ENCODE results near the gene PWP2. TPM values are rescaled to one million over a fixed set of nuclear protein-coding genes. Genes with fewer than 3 reads are reported as not detected.

PWP2 gene
- total and polyA plus RNA-seq, 2 donors: 2.2 to 12.7 TPM

- Histone ChIP-seq H3K27ac (ENCODE audit: low read depth in 1 of 2, low read length in 1 of 2) (peak overlapping the region in 1 of 2 donors; percentile 46), H3K36me3 (ENCODE audit: control insufficient read depth in 2 of 2, insufficient read depth in 2 of 2, low read length in 1 of 2) (peaks cover 68 to 86% of the 10 kb centered on the region in 2 donors), H3K9me3 (ENCODE audit: control insufficient read depth in 2 of 2, insufficient read depth in 1 of 2, low read length in 1 of 2) (no peaks in the 10 kb centered on the region), H3K4me1 (ENCODE audit: control insufficient read depth in 2 of 2, insufficient read depth in 2 of 2, low read length in 2 of 2) (peaks cover 35 to 76% of the 10 kb centered on the region in 2 donors), H3K27me3 (ENCODE audit: control insufficient read depth in 2 of 2, insufficient read depth in 1 of 2, low read length in 1 of 2) (no peaks in the 10 kb centered on the region), H3K4me3 (ENCODE audit: low read length in 2 of 2) (no peak overlapping the region)
- 95% methylated on average over 21 of the region's 21 CpGs for WGBS
- DNase-seq (ENCODE audit: low read depth in 6 of 9, low spot score in 9 of 9): no peak
Measured at GRCh38 chr21:44086636-44087425, 20.4 kb upstream of the PWP2 start.

- peak overlapping the region in 1 of 2 donors; percentile 38 for H3K27ac ChIP-seq (ENCODE audit: low read depth in 1 of 2, low read length in 1 of 2)
- H3K9me3 ChIP-seq (ENCODE audit: control insufficient read depth in 2 of 2, insufficient read depth in 1 of 2, low read length in 1 of 2): no peaks in the 10 kb centered on the region
- H3K36me3 ChIP-seq (ENCODE audit: control insufficient read depth in 2 of 2, insufficient read depth in 2 of 2, low read length in 1 of 2): peaks cover 68 to 87% of the 10 kb centered on the region in 2 donors
- H3K4me3 ChIP-seq (ENCODE audit: low read length in 2 of 2): no peak overlapping the region
- H3K4me1 ChIP-seq (ENCODE audit: control insufficient read depth in 2 of 2, insufficient read depth in 2 of 2, low read length in 2 of 2): peaks cover 27 to 69% of the 10 kb centered on the region in 2 donors
- 85% methylated on average over 33 of the region's 33 CpGs for WGBS
- DNase-seq (ENCODE audit: low read depth in 6 of 9, low spot score in 9 of 9): no peak
- H3K27me3 ChIP-seq (ENCODE audit: control insufficient read depth in 2 of 2, insufficient read depth in 1 of 2, low read length in 1 of 2): no peaks in the 10 kb centered on the region
Measured at GRCh38 chr21:44087426-44088400, 19.5 kb upstream of the PWP2 start.

GRCh38 chr21:44088401-44088780 is 18.8 kb upstream of the PWP2 start:
- H3K27me3 ChIP-seq (ENCODE audit: control insufficient read depth in 2 of 2, insufficient read depth in 1 of 2, low read length in 1 of 2): no peaks in the 10 kb centered on the region
- H3K4me1 ChIP-seq (ENCODE audit: control insufficient read depth in 2 of 2, insufficient read depth in 2 of 2, low read length in 2 of 2): peaks cover 20 to 63% of the 10 kb centered on the region in 2 donors
- no peaks in the 10 kb centered on the region for H3K9me3 ChIP-seq (ENCODE audit: control insufficient read depth in 2 of 2, insufficient read depth in 1 of 2, low read length in 1 of 2)
- peaks cover 70 to 86% of the 10 kb centered on the region in 2 donors for H3K36me3 ChIP-seq (ENCODE audit: control insufficient read depth in 2 of 2, insufficient read depth in 2 of 2, low read length in 1 of 2)
- peak overlapping the region; percentile 18 to 19 for H3K27ac ChIP-seq (ENCODE audit: low read depth in 1 of 2, low read length in 1 of 2)
- no peak overlapping the region for H3K4me3 ChIP-seq (ENCODE audit: low read length in 2 of 2)
- DNase-seq (ENCODE audit: low read depth in 6 of 9, low spot score in 9 of 9): no peak
- 95% methylated on average over 18 of the region's 18 CpGs for WGBS

GRCh38 chr21:44089001-44089911 is 17.9 kb upstream of the PWP2 start:
- WGBS: 82% methylated on average over 30 of the region's 30 CpGs
- peaks cover 15 to 54% of the 10 kb centered on the region in 2 donors for H3K4me1 ChIP-seq (ENCODE audit: control insufficient read depth in 2 of 2, insufficient read depth in 2 of 2, low read length in 2 of 2)
- peak in 4 of 9 donors; percentile 54 to 78 (median 64) for DNase-seq (ENCODE audit: low read depth in 6 of 9, low spot score in 9 of 9)
- no peaks in the 10 kb centered on the region for H3K27me3 ChIP-seq (ENCODE audit: control insufficient read depth in 2 of 2, insufficient read depth in 1 of 2, low read length in 1 of 2)
- peak overlapping the region; percentile 75 to 85 for H3K27ac ChIP-seq (ENCODE audit: low read depth in 1 of 2, low read length in 1 of 2)
- no peak overlapping the region for H3K4me3 ChIP-seq (ENCODE audit: low read length in 2 of 2)
- H3K36me3 ChIP-seq (ENCODE audit: control insufficient read depth in 2 of 2, insufficient read depth in 2 of 2, low read length in 1 of 2): peaks cover 75 to 94% of the 10 kb centered on the region in 2 donors
- H3K9me3 ChIP-seq (ENCODE audit: control insufficient read depth in 2 of 2, insufficient read depth in 1 of 2, low read length in 1 of 2): no peaks in the 10 kb centered on the region

GRCh38 chr21:44090325-44090724 is 16.9 kb upstream of the PWP2 start:
- Histone ChIP-seq H3K27me3 (ENCODE audit: control insufficient read depth in 2 of 2, insufficient read depth in 1 of 2, low read length in 1 of 2) (no peaks in the 10 kb centered on the region), H3K36me3 (ENCODE audit: control insufficient read depth in 2 of 2, insufficient read depth in 2 of 2, low read length in 1 of 2) (peaks cover 74 to 91% of the 10 kb centered on the region in 2 donors), H3K9me3 (ENCODE audit: control insufficient read depth in 2 of 2, insufficient read depth in 1 of 2, low read length in 1 of 2) (no peaks in the 10 kb centered on the region), H3K27ac (ENCODE audit: low read depth in 1 of 2, low read length in 1 of 2) (peak overlapping the region; percentile 61 to 75), H3K4me1 (ENCODE audit: control insufficient read depth in 2 of 2, insufficient read depth in 2 of 2, low read length in 2 of 2) (peaks cover 5 to 44% of the 10 kb centered on the region in 2 donors), H3K4me3 (ENCODE audit: low read length in 2 of 2) (no peak overlapping the region)
- DNase-seq (ENCODE audit: low read depth in 6 of 9, low spot score in 9 of 9): peak in 2 of 9 donors; percentile 27 to 40
- 78% methylated on average over 8 of the region's 8 CpGs for WGBS

GRCh38 chr21:44092211-44092610 is 15.0 kb upstream of the PWP2 start:
- peak overlapping the region in 1 of 2 donors; percentile 31 for H3K27ac ChIP-seq (ENCODE audit: low read depth in 1 of 2, low read length in 1 of 2)
- H3K36me3 ChIP-seq (ENCODE audit: control insufficient read depth in 2 of 2, insufficient read depth in 2 of 2, low read length in 1 of 2): peaks cover 61 to 75% of the 10 kb centered on the region in 2 donors
- H3K9me3 ChIP-seq (ENCODE audit: control insufficient read depth in 2 of 2, insufficient read depth in 1 of 2, low read length in 1 of 2): no peaks in the 10 kb centered on the region
- no peak for DNase-seq (ENCODE audit: low read depth in 6 of 9, low spot score in 9 of 9)
- peaks cover 4 to 29% of the 10 kb centered on the region in 2 donors for H3K4me1 ChIP-seq (ENCODE audit: control insufficient read depth in 2 of 2, insufficient read depth in 2 of 2, low read length in 2 of 2)
- H3K4me3 ChIP-seq (ENCODE audit: low read length in 2 of 2): no peak overlapping the region
- 91% methylated on average over 9 of the region's 9 CpGs for WGBS
- no peaks in the 10 kb centered on the region for H3K27me3 ChIP-seq (ENCODE audit: control insufficient read depth in 2 of 2, insufficient read depth in 1 of 2, low read length in 1 of 2)

- H3K4me1 ChIP-seq (ENCODE audit: control insufficient read depth in 2 of 2, insufficient read depth in 2 of 2, low read length in 2 of 2): peaks cover 4 to 19% of the 10 kb centered on the region in 2 donors
- WGBS: 93% methylated on average over 9 of the region's 9 CpGs
- no peak for DNase-seq (ENCODE audit: low read depth in 6 of 9, low spot score in 9 of 9)
- H3K4me3 ChIP-seq (ENCODE audit: low read length in 2 of 2): no peak overlapping the region
- no peaks in the 10 kb centered on the region for H3K9me3 ChIP-seq (ENCODE audit: control insufficient read depth in 2 of 2, insufficient read depth in 1 of 2, low read length in 1 of 2)
- no peaks in the 10 kb centered on the region for H3K27me3 ChIP-seq (ENCODE audit: control insufficient read depth in 2 of 2, insufficient read depth in 1 of 2, low read length in 1 of 2)
- H3K36me3 ChIP-seq (ENCODE audit: control insufficient read depth in 2 of 2, insufficient read depth in 2 of 2, low read length in 1 of 2): peaks cover 46 to 60% of the 10 kb centered on the region in 2 donors
- no peak overlapping the region for H3K27ac ChIP-seq (ENCODE audit: low read depth in 1 of 2, low read length in 1 of 2)
Measured at GRCh38 chr21:44093761-44094160, 13.4 kb upstream of the PWP2 start.

GRCh38 chr21:44094832-44095231 is 12.4 kb upstream of the PWP2 start:
- H3K36me3 ChIP-seq (ENCODE audit: control insufficient read depth in 2 of 2, insufficient read depth in 2 of 2, low read length in 1 of 2): peaks cover 37 to 49% of the 10 kb centered on the region in 2 donors
- H3K9me3 ChIP-seq (ENCODE audit: control insufficient read depth in 2 of 2, insufficient read depth in 1 of 2, low read length in 1 of 2): no peaks in the 10 kb centered on the region
- no peak for DNase-seq (ENCODE audit: low read depth in 6 of 9, low spot score in 9 of 9)
- no peak overlapping the region for H3K4me3 ChIP-seq (ENCODE audit: low read length in 2 of 2)
- H3K27ac ChIP-seq (ENCODE audit: low read depth in 1 of 2, low read length in 1 of 2): no peak overlapping the region
- peaks cover 3 to 8% of the 10 kb centered on the region in 2 donors for H3K4me1 ChIP-seq (ENCODE audit: control insufficient read depth in 2 of 2, insufficient read depth in 2 of 2, low read length in 2 of 2)
- 100% methylated on average over 1 of the region's 1 CpG for WGBS
- no peaks in the 10 kb centered on the region for H3K27me3 ChIP-seq (ENCODE audit: control insufficient read depth in 2 of 2, insufficient read depth in 1 of 2, low read length in 1 of 2)

Measured in thymus (tissue), 11 donors.